H1 (cell line): ENCODE results near the gene GNG7. TPM values are rescaled to one million over a fixed set of nuclear protein-coding genes. Genes with fewer than 3 reads are reported as not detected.

Experiments used
- ASH2L ChIP-seq: fragments of 200-600, 300-600 bp; sonication (generic); IDR thresholded peaks from one replicate; pipeline ENCODE4 v1.7.1; 2017; ENCODE audit warnings: low read length
- ATF2 ChIP-seq: IDR thresholded peaks from 2 replicates; pipeline ENCODE4 v1.6.1; 2012; ENCODE audit warnings: low read length, inconsistent platforms
- CBX5 ChIP-seq: fragments of 300-800, 300-1000 bp; sonication (generic); IDR thresholded peaks from 2 replicates; pipeline ENCODE4 v1.7.1; 2016; ENCODE audit warnings: antibody characterized with exemption, low read length, low read depth
- CHD1 ChIP-seq: IDR thresholded peaks from 2 replicates; pipeline ENCODE4 v1.6.1; 2012; ENCODE audit warnings: low read depth, low read length, improper control_type of control experiment
- CTBP2 ChIP-seq: IDR thresholded peaks from 2 replicates; pipeline ENCODE4 v1.7.0; 2011; ENCODE audit warnings: borderline replicate concordance, mild to moderate bottlenecking, moderate library complexity, mixed read lengths, low read length; ENCODE audit not compliant: insufficient read depth, insufficient read length
- FOSL1 ChIP-seq: IDR thresholded peaks from 2 replicates; pipeline ENCODE4 v1.6.1; 2011; ENCODE audit warnings: mild to moderate bottlenecking, low read depth, low read length, moderate library complexity; ENCODE audit not compliant: insufficient read depth
- JUN ChIP-seq: IDR thresholded peaks from 2 replicates; pipeline ENCODE4 v1.6.1; 2011; ENCODE audit warnings: low read depth, mild to moderate bottlenecking, improper control_type of control experiment, low read length
- KDM5A ChIP-seq: fragments of 200-600 bp; IDR thresholded peaks from 2 replicates; pipeline ENCODE4 v1.7.1; 2012; ENCODE audit warnings: mild to moderate bottlenecking, low read length, inconsistent platforms, mixed read lengths
- NANOG ChIP-seq: IDR thresholded peaks from 2 replicates; pipeline ENCODE4 v1.6.1; 2011; ENCODE audit warnings: low read length, low read depth, mild to moderate bottlenecking, inconsistent platforms; ENCODE audit not compliant: insufficient read depth, poor library complexity, severe bottlenecking
- PHF8 ChIP-seq: fragments of 200-600 bp; sonication (generic); conservative IDR thresholded peaks from 2 replicates; pipeline ENCODE4 v1.7.1; 2012; ENCODE audit warnings: low read depth, mild to moderate bottlenecking, inconsistent platforms, low read length, moderate library complexity
- POU5F1 ChIP-seq: IDR thresholded peaks from 2 replicates; pipeline ENCODE4 v1.6.1; 2011; ENCODE audit warnings: low read depth, mild to moderate bottlenecking, low read length, moderate library complexity
- RFX5 ChIP-seq: IDR thresholded peaks from 2 replicates; pipeline ENCODE4 v1.6.1; 2011; ENCODE audit warnings: low read depth, low read length, improper control_type of control experiment, borderline replicate concordance
- SIN3A ChIP-seq, 2 experiments: IDR thresholded peaks in 1 of 2; conservative IDR thresholded peaks in 1 of 2; 2 replicates each; pipeline ENCODE4 v1.6.1; 2011 to 2012; ENCODE audit warnings: low read length in 2 of 2, improper control_type of control experiment in 1 of 2, low read depth in 1 of 2, mild to moderate bottlenecking in 1 of 2
- SIRT6 ChIP-seq: IDR thresholded peaks from one replicate; pipeline ENCODE4 v1.7.1; 2012; ENCODE audit warnings: low read length, inconsistent platforms
- SIX5 ChIP-seq: IDR thresholded peaks from 2 replicates; pipeline ENCODE4 v1.6.1; 2011; ENCODE audit warnings: mild to moderate bottlenecking, low read depth, low read length
- SP1 ChIP-seq: IDR thresholded peaks from 2 replicates; pipeline ENCODE4 v1.6.1; 2011; ENCODE audit warnings: low read depth, low read length
- SP4 ChIP-seq: IDR thresholded peaks from 2 replicates; pipeline ENCODE4 v1.6.1; 2012; ENCODE audit warnings: low read length, inconsistent platforms
- TAF7 ChIP-seq: optimal IDR thresholded peaks from 2 replicates; pipeline ENCODE3; 2011; ENCODE audit warnings: low read depth, mild to moderate bottlenecking, inconsistent platforms, low read length, moderate library complexity, borderline replicate concordance
- TBP ChIP-seq: IDR thresholded peaks from 2 replicates; pipeline ENCODE4 v1.6.1; 2011; ENCODE audit warnings: low read depth, low read length, improper control_type of control experiment
- TCF12 ChIP-seq: IDR thresholded peaks from 2 replicates; pipeline ENCODE4 v1.6.1; 2011; ENCODE audit warnings: low read depth, mild to moderate bottlenecking, low read length
- ZNF274 ChIP-seq: IDR thresholded peaks from 2 replicates; pipeline ENCODE4 v1.7.0; 2012; ENCODE audit warnings: low read length, borderline replicate concordance; ENCODE audit errors: extremely low read depth
- polyA plus RNA-seq, 7 experiments: library from polyadenylated mRNA; depleted of rRNA in 3 of 7; stranded (reverse) in 5 of 7; unstranded in 2 of 7; fragments of >200 nt in 5 of 7; fragments of 200-250 nt in 2 of 7; gene quantifications; 1 replicate in 5 of 7; 2 replicates in 1 of 7; 4 replicates in 1 of 7; pipeline versions ENCODE4 v1.2.1 to v1.2.3, GENCODE V29; 2011 to 2013; ENCODE audit warnings: missing spikeins in 2 of 7, mixed read lengths in 2 of 7
- total RNA-seq: library from RNA; stranded (reverse); fragmentation: NEBNext Ultra II Directional; extraction: Animal tissue kit (Norgen Biotek cat#: 25700); gene quantifications from 2 replicates; pipeline ENCODE4 v1.2.1, GENCODE V29; 2021

Gene GNG7
- total and polyA plus RNA-seq, 2 of the 8 experiments (the other 6 are each of a cell fraction or from before 2014, with no cell fraction given): 2.8 to 7.8 TPM

DNA sequence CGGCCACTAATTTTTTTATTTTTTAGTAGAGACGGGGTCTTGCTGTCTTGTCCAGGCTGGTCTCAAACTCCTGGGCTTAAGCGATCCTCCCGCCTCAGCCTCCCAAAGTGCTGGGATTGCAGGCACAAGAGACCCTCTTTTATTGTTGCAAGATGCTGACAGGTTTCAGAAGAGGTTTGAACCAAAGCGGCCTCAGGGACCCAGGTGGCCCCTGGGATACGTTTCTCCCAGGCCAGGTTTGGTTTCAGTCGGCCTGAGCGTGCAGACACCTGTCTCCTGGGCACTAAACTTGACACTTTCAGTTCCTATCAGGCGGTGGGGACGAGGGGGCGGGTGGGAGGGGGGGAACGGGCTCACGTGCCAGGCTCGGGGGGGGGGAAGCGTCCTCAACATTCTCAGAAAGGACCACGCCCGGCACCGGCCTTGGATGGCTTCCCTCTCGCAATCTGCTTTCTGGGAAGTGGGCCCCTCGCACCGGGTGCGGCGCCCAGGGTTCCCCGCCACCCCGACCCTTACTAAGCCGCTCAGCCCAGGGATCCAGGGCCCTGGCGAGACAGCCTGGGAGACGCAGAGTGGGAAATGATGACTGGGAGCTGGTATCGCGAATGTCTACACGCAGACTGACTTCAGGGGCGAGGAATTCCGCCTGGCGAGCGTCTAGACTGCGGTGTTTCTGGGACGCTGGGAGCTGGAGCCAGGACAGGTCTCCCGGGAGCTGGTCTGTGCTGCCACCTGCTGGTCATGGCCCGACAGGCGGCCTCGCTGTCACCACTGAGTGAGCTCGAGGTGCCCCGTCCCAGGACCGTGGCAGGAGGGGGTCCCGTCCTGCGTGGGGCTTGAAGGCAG is 91.6 kb downstream of the GNG7 start (continued):
- TF ChIP-seq FOSL1 (no peak), RFX5 (no peak), ATF2 (no peak), SIX5 (no peak), SIRT6 (no peak), CBX5 (no peak), TCF12 (no peak), PHF8 (no peak), POU5F1 (no peak), CHD1 (no peak), TAF7 (no peak), CTBP2 (no peak), NANOG (no peak), KDM5A (no peak), TBP (no peak), SP4 (no peak), ZNF274 (no peak), SP1 (no peak), JUN (no peak), ASH2L (peak; percentile 32), SIN3A (conservative IDR thresholded peaks at IDR 0.05 in 1 of 2, IDR thresholded peaks at IDR 0.05 in 1 of 2; ENCODE audit: low read depth in 1 of 2, low read length in 2 of 2) (peak in 1 of 2 experiments; percentile 62; a peak in 1 of 4 replicates)
